Esophagus squamous epithelium (tissue), 5 donors: ENCODE results near the gene DAP. TPM values are rescaled to one million over a fixed set of nuclear protein-coding genes. Genes with fewer than 3 reads are reported as not detected.

ENCODE experiments used
- DNase-seq: peaks from one replicate; lab custom pipeline; 2025; lab: John Stamatoyannopoulos, UW
- H3K27ac ChIP-seq, 4 donors: fragments of 200-600 bp; sonication (generic); one replicate each; pipeline ENCODE4 v1.5.1; 2016 to 2019; ENCODE audit warnings: mild to moderate bottlenecking in 1 of 4
- H3K27me3 ChIP-seq, 4 donors: fragments of 200-600 bp; sonication (generic); 1 replicate in 3 of 4; 2 replicates in 1 of 4; pipeline versions ENCODE4 v1.5.1 to v1.6.0; 2017 to 2021; ENCODE audit warnings: antibody characterized with exemption in 1 of 4
- H3K36me3 ChIP-seq, 3 donors: fragments of 200-600 bp; sonication (generic); one replicate each; pipeline ENCODE4 v1.5.1; 2016 to 2019
- H3K4me1 ChIP-seq, 3 donors: fragments of 200-600 bp; sonication (generic); one replicate each; pipeline ENCODE4 v1.5.1; 2017 to 2019
- H3K4me3 ChIP-seq, 4 donors: fragments of 200-600 bp; sonication (generic); 1 replicate in 3 of 4; 2 replicates in 1 of 4; pipeline ENCODE4 v1.5.1; 2016 to 2019; ENCODE audit warnings: mild to moderate bottlenecking in 2 of 4, moderate library complexity in 1 of 4
- H3K9me3 ChIP-seq, 3 donors: fragments of 200-600 bp; sonication (generic); one replicate each; pipeline ENCODE4 v1.5.1; 2016 to 2019
- CTCF ChIP-seq, 6 experiments: fragments of 450-650 bp in 4 of 6; fragments of 200-600 bp in 2 of 6; sonication (generic) in 2 of 6; IDR thresholded peaks; one replicate each; pipeline ENCODE4 v1.5.1; 2016 to 2019; ENCODE audit warnings: antibody characterized with exemption in 6 of 6, mild to moderate bottlenecking in 4 of 6, moderate library complexity in 4 of 6
- POLR2A ChIP-seq, 4 donors: fragments of 450-650 bp; IDR thresholded peaks; one replicate each; pipeline ENCODE4 v1.6.1; 2017; ENCODE audit warnings: antibody characterized with exemption in 4 of 4, mild to moderate bottlenecking in 4 of 4, moderate library complexity in 3 of 4
- WGBS, 2 donors: methylation state at CpG; one replicate each; pipeline ENCODE4 v1.1.5; 2018; 5-methylcytosine and 5-hydroxymethylcytosine counted together
- intact Hi-C: fragments of 100-400 bp; cut with DNase I; formaldehyde crosslinking; loops from one replicate; pipeline ENCODE4 v1.15.0; 2022
- total RNA-seq, 4 donors: library from RNA; depleted of rRNA; stranded (reverse); fragments of >200 nt; gene quantifications; one replicate each; pipeline ENCODE4 v1.1.0, GENCODE V29; 2016
- donor health status: DM: yes; HTN: yes; CAD: no.

DAP gene
- total RNA-seq, 4 donors from 2014 or later: 15.7 to 35.5 (median 29.5) TPM

DNA sequence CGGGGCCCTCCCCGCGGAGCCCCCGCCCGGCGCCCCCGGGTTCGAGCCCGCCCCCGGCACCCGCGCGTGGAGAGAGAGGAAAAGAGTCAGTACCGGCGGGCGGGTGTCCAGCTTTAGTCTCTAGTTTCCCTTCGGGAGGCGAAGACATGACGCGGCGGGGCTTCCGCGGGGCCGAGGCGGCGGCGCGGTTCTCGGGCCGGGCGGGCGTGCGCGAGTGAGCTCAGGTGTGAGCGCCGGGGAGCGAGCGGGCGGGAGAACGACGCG, 181 bp downstream of the DAP start:
- H3K27ac ChIP-seq: peak overlapping the region; percentile 94 to 99 (median 97)
- no peaks in the 10 kb centered on the region for H3K27me3 ChIP-seq
- no peaks in the 10 kb centered on the region for H3K9me3 ChIP-seq
- no peak for TF ChIP-seq CTCF (IDR thresholded peaks at IDR 0.05)
- TF ChIP-seq POLR2A (IDR thresholded peaks at IDR 0.05): peak in 1 of 4 donors; percentile 76
- DNase-seq: peak; percentile 58
- peaks cover 22 to 67% (median 24%) of the 10 kb centered on the region in 3 donors for H3K4me1 ChIP-seq
- no peaks in the 10 kb centered on the region for H3K36me3 ChIP-seq
- intact Hi-C loops: no loop called here
- H3K4me3 ChIP-seq: peak overlapping the region; percentile 73 to 94 (median 91)
- 0% methylated on average over 3 of the region's 42 CpGs; no CpG with 5 or more reads in 1 of the 2 donors for WGBS, 2 donors

GRCh38 chr5:10760096-10760920, 726 bp downstream of the DAP start:
- peaks cover 22 to 70% (median 24%) of the 10 kb centered on the region in 3 donors for H3K4me1 ChIP-seq
- DNase-seq: no peak
- H3K36me3 ChIP-seq: peaks cover 0 to 5% (median 0%) of the 10 kb centered on the region in 3 donors
- H3K9me3 ChIP-seq: no peaks in the 10 kb centered on the region
- H3K27ac ChIP-seq: peak overlapping the region; percentile 94 to 99 (median 97)
- WGBS, 2 donors: 5 to 15% methylated on average over 9 to 14 of the region's 43 CpGs
- TF ChIP-seq CTCF (IDR thresholded peaks at IDR 0.05): no peak
- TF ChIP-seq POLR2A (IDR thresholded peaks at IDR 0.05): no peak
- H3K27me3 ChIP-seq: no peaks in the 10 kb centered on the region
- peak overlapping the region; percentile 73 to 94 (median 91) for H3K4me3 ChIP-seq
- intact Hi-C loops: no loop called here

GRCh38 chr5:10759111-10759510, 1.9 kb downstream of the DAP start:
- no peaks in the 10 kb centered on the region for H3K27me3 ChIP-seq
- H3K36me3 ChIP-seq: peaks cover 0 to 17% (median 0%) of the 10 kb centered on the region in 3 donors
- H3K27ac ChIP-seq: no peak overlapping the region
- no peaks in the 10 kb centered on the region for H3K9me3 ChIP-seq
- no peak for TF ChIP-seq POLR2A (IDR thresholded peaks at IDR 0.05)
- no peak for TF ChIP-seq CTCF (IDR thresholded peaks at IDR 0.05)
- intact Hi-C loops: no loop called here
- peaks cover 22 to 70% (median 24%) of the 10 kb centered on the region in 3 donors for H3K4me1 ChIP-seq
- H3K4me3 ChIP-seq: no peak overlapping the region
- 92 to 96% methylated on average over 6 of the region's 6 CpGs for WGBS, 2 donors
- DNase-seq: no peak

- Histone ChIP-seq H3K4me3 (no peak overlapping the region), H3K9me3 (no peaks in the 10 kb centered on the region), H3K27ac (peak overlapping the region in 1 of 4 donors; percentile 50), H3K27me3 (no peaks in the 10 kb centered on the region), H3K36me3 (peaks cover 0 to 28% (median 0%) of the 10 kb centered on the region in 3 donors), H3K4me1 (peaks cover 21 to 66% (median 24%) of the 10 kb centered on the region in 3 donors)
- no peak for DNase-seq
- intact Hi-C loops: no loop called here
- TF ChIP-seq CTCF (IDR thresholded peaks at IDR 0.05) (no peak), POLR2A (IDR thresholded peaks at IDR 0.05) (no peak)
- WGBS, 2 donors: 85 to 89% methylated on average over 4 to 5 of the region's 7 CpGs
Observed at GRCh38 chr5:10757922-10758555, 3.0 kb downstream of the DAP start.

DNA sequence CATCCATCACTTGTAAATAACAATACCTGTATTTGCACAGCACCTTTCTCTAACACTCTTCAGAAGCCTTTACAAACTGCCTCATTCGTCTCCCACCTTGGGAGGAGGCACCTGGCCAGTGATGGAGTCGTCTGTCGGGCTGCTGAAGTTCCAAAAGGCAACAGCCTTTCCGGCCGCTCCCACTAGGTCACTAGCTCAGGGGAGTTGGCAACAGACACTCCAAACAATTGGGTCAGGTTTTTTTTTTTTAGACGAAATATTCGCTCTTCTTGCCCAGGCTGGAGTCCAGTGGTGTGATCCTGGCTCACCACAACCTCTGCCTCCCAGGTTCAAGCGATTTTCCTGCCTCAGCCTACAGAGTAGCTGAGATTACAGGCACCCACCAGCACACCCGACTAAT, 4.0 kb downstream of the DAP start:
- 43 to 44% methylated on average over 9 of the region's 9 CpGs for WGBS, 2 donors
- peaks cover 0 to 38% (median 0%) of the 10 kb centered on the region in 3 donors for H3K36me3 ChIP-seq
- DNase-seq: no peak
- peaks cover 19 to 63% (median 24%) of the 10 kb centered on the region in 3 donors for H3K4me1 ChIP-seq
- H3K27ac ChIP-seq: peak overlapping the region in 2 of 4 donors; percentile 50 to 53
- no peak for TF ChIP-seq POLR2A (IDR thresholded peaks at IDR 0.05)
- no peak for TF ChIP-seq CTCF (IDR thresholded peaks at IDR 0.05)
- intact Hi-C loops: no loop called here
- H3K4me3 ChIP-seq: no peak overlapping the region
- no peaks in the 10 kb centered on the region for H3K27me3 ChIP-seq
- H3K9me3 ChIP-seq: no peaks in the 10 kb centered on the region
